Measurements from ENCODE around the gene IKZF1.
A peak's percentile ranks its signal among the peaks of the same experiment; 100 is the strongest.

The IKZF1 gene

GRCh38 chr7:50304129-50304910 lies at the start of gene IKZF1:
IKZF1 (plus strand) TSS chr7:50304716; CDS start chr7:50319062, 14,346 bp downstream.
- no peak for DNase-seq (ENCODE audit: low read depth)

GRCh38 chr7:50261593-50261992 lies 42.9 kb upstream of the IKZF1 start:
- no peak for DNase-seq (ENCODE audit: low read depth)

DNA sequence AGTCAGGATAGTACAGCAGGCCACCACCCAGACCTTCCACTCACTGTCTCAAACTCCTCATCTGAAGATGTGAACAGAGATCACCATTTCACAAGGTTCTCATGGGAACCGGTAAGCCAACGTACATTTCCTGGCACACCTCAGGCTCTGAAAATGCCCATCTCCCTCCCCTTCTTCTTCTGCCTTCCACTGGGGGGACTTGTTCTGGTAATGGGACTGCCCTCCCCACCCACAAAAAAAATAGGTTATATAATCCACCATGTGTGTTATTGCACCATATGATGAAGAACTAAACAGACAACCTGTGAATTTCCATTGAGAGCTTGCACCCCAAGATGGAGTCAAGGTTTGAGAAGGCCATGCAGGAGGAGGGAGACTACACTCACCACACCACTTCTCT lies 42.1 kb upstream of the IKZF1 start:
- no peak for DNase-seq (ENCODE audit: low read depth)

GRCh38 chr7:50262916-50263690 lies 41.4 kb upstream of the IKZF1 start:
- DNase-seq (ENCODE audit: low read depth) = no peak

DNA sequence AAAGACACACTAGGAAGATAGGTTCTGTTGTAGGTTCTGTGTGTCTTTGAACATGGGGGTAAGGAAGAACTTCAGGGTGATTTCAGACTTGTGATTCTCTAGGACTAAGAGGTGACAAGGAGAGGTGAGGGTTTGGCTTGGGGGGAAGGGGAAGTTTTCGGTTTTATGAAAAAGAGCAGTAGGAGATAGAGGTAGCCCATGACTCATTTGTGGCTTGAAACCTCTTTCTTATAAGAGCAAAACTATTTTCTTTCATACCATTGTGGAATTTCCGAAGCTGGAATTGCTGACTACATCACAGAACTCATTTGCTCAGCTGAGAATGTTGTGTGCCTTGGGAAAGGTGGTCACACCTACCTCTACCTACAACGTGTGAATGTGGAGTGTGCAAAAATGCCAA lies 39.6 kb upstream of the IKZF1 start:
- DNase-seq (ENCODE audit: low read depth) = no peak

GRCh38 chr7:50265968-50266634 lies 38.4 kb upstream of the IKZF1 start:
- DNase-seq (ENCODE audit: low read depth) = no peak

- peak; percentile 52 for DNase-seq (ENCODE audit: low read depth)
Measured at GRCh38 chr7:50266635-50267386, 37.7 kb upstream of the IKZF1 start.

DNA sequence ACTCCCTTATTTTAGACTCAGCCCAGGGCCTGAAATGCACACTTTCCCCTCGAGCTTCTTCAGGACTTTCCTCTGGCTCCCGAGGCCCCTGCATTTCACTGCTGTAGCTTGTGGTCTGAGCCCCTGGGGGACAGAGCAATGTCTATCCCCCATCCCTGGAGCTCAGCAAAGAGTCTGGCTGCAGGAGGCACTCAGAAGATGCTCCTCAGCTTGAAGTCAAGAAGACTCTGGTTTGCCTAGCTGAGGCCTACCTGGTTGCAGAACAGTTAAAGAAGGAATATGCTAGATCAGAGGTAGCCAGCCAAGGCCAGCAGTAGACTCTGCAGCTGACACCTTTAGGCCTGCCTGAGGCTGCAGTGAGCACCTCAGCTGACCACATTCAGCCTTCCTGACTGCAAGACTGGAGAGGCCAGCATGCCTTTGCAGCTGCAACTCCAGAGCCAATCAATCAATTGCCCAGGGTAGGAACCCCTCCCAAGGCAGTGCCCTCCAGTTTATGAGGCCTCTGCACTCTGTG lies 36.9 kb upstream of the IKZF1 start:
- DNase-seq (ENCODE audit: low read depth) = no peak

GRCh38 chr7:50268223-50268622 lies 36.3 kb upstream of the IKZF1 start:
- DNase-seq (ENCODE audit: low read depth) = no peak

GRCh38 chr7:50268990-50269389 lies 35.5 kb upstream of the IKZF1 start:
- no peak for DNase-seq (ENCODE audit: low read depth)

GRCh38 chr7:50270531-50271018 lies 33.9 kb upstream of the IKZF1 start:
- no peak for DNase-seq (ENCODE audit: low read depth)

- DNase-seq (ENCODE audit: low read depth) = no peak
Measured at GRCh38 chr7:50272808-50273207, 31.7 kb upstream of the IKZF1 start.

GRCh38 chr7:50273301-50273700 lies 31.2 kb upstream of the IKZF1 start:
- DNase-seq (ENCODE audit: low read depth) = no peak

GRCh38 chr7:50273870-50274269 lies 30.6 kb upstream of the IKZF1 start:
- DNase-seq (ENCODE audit: low read depth) = no peak

- DNase-seq (ENCODE audit: low read depth) = no peak
Measured at GRCh38 chr7:50274361-50274760, 30.2 kb upstream of the IKZF1 start.

DNA sequence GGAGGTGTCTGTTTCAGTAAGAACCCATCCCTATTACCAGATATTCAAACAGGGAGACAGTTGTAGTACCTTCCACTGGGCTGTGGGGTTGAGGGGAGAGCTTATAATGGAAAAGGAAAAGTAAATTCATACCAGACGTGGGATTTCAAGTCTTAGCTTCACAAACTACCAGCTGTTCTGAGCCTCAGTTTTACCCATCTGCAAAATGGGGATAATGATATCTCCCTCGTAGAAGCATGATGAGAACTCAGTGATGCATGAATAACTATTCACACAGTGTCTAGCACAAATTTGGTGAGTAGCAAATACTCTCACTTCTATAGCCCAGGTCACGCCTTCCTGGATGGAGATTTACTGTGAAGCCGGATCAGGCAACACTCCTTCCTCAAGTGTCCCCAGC lies 29.1 kb upstream of the IKZF1 start:
- DNase-seq (ENCODE audit: low read depth) = no peak

DNA sequence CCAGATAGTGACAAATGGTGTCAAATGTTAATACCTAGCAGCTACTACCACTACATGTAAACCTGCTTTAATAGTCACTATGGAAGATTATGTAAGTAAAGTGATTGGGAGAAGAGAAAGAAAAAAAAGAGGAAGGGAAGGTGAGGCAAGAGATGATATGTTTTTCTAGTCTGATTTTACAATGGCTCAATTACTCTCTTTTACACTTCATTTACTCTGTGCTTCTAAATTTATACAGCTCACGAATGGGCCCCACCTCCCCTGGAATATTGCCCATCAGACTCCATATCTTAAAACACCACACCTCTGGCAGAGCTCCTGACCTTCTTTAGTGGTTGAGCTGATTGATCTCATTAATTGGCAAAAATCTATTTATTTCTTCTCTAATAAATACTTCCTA lies 28.0 kb upstream of the IKZF1 start:
- DNase-seq (ENCODE audit: low read depth) = no peak

DNA sequence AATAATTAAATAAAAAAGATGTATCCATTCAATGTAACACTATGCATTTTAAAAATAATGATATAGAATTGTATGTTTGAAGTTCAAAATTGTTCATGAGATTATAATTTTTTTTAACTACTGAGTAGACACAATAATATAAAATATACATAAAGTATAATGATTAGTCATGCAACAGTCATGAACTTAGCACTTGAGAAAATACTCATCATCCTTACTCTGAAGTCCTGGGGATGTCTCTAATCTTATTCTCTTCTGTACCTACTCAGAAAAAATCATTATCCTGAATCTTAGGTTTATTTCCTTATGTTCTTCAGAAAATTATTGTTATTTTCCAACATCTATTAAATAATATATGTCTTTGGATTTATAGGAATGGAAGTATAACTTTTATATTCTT lies 26.4 kb upstream of the IKZF1 start:
- no peak for DNase-seq (ENCODE audit: low read depth)

- no peak for DNase-seq (ENCODE audit: low read depth)
Measured at GRCh38 chr7:50281680-50282445, 22.7 kb upstream of the IKZF1 start.

DNA sequence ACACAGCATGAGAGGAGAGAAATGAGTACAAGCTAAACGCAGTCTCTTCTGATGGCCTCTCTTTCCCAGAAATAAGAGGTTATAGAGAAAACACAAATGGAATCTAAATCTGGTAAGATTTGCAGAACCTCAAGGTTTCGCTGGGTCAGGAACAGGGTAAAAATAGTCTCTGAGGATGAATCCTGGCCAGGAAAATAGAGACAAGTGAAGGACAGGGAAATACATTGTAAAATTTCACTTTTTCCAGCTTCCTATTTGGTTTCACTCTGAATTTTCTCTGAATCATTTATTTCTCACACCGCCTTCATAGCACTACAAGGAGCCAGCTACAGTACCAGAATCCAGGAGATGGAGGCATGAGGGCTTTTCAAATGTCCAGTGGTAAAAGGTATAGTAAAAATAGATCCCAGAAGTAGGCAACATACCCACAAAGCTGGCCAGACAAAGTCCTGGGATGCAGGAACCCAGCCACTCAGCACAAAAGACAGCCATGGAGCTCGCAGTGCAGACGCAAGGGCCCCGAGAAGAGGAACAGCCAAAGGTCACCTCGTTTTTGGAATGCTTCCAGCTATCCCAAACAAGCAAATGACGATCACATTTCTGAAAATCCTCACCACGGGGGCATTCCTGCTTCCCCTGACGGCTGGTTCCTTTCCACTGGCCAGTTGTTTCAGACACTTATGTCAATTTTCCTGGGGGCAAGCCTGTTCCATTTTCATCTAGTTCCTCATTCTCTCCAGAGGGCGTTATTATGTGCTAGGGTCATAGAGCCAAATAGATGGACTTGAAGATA lies 21.5 kb upstream of the IKZF1 start:
- DNase-seq (ENCODE audit: low read depth) = no peak
